DMS 273 (cell line): ENCODE results near the gene AASDH.
A peak's percentile ranks its signal among the peaks of the same experiment; 100 is the strongest.

Experiments
- DNase-seq: peaks from one replicate; lab custom pipeline; 2025; ENCODE audit not compliant: unreplicated experiment; lab: John Stamatoyannopoulos, UW

AASDH gene, protein sequence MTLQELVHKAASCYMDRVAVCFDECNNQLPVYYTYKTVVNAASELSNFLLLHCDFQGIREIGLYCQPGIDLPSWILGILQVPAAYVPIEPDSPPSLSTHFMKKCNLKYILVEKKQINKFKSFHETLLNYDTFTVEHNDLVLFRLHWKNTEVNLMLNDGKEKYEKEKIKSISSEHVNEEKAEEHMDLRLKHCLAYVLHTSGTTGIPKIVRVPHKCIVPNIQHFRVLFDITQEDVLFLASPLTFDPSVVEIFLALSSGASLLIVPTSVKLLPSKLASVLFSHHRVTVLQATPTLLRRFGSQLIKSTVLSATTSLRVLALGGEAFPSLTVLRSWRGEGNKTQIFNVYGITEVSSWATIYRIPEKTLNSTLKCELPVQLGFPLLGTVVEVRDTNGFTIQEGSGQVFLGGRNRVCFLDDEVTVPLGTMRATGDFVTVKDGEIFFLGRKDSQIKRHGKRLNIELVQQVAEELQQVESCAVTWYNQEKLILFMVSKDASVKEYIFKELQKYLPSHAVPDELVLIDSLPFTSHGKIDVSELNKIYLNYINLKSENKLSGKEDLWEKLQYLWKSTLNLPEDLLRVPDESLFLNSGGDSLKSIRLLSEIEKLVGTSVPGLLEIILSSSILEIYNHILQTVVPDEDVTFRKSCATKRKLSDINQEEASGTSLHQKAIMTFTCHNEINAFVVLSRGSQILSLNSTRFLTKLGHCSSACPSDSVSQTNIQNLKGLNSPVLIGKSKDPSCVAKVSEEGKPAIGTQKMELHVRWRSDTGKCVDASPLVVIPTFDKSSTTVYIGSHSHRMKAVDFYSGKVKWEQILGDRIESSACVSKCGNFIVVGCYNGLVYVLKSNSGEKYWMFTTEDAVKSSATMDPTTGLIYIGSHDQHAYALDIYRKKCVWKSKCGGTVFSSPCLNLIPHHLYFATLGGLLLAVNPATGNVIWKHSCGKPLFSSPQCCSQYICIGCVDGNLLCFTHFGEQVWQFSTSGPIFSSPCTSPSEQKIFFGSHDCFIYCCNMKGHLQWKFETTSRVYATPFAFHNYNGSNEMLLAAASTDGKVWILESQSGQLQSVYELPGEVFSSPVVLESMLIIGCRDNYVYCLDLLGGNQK

DNA sequence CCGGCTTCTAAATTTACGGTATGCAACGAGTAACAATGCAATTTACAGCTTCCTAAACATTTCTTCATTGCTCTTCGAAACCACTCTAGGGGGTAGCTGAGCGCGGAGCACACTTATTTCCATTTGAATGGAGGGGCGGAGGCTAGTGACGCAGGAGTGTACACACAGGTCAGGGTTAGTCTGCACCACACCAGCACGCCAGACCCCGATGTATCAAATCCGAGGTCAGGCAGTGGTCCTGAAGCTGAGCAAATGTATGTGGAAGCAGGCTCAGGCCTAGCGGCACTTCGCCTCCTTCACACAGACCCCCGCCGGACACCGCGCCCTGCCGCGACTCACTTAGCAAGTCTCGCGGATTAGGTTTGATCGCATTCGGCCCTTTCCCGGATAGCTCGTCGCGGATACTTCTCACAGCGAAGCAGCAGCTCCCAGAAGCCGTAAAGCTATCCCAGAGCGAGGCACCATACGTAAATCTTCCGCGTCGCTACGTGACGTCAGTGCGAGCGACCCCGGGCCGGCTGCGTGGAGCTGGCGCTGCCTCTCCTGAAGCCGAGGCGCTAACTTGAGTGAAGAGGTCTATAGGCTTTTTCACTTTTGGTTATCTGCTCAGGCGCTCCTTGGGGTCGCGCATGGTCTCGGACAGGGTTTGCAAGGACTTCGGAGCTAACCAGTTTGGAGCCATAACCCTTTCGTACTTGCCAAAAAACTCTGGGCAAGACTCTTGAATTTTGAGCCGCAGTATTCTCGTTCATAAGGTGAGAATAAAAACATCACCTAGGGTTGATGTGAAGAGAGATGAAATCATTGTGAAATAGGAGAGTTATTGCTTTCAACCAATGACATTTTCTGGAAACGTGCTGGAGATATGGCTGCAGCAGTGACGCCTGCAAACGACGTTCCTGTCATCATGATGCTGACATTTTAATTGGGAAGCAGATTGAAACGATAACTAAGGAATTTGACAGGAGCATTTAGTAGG is at the start of gene AASDH:
Gene AASDH (minus strand): TSS at position 469 of the 979 bp plus-strand sequence. CDS start 3,192 bp downstream, outside the sequence.
- DNase-seq, result peak; percentile 95

DNA sequence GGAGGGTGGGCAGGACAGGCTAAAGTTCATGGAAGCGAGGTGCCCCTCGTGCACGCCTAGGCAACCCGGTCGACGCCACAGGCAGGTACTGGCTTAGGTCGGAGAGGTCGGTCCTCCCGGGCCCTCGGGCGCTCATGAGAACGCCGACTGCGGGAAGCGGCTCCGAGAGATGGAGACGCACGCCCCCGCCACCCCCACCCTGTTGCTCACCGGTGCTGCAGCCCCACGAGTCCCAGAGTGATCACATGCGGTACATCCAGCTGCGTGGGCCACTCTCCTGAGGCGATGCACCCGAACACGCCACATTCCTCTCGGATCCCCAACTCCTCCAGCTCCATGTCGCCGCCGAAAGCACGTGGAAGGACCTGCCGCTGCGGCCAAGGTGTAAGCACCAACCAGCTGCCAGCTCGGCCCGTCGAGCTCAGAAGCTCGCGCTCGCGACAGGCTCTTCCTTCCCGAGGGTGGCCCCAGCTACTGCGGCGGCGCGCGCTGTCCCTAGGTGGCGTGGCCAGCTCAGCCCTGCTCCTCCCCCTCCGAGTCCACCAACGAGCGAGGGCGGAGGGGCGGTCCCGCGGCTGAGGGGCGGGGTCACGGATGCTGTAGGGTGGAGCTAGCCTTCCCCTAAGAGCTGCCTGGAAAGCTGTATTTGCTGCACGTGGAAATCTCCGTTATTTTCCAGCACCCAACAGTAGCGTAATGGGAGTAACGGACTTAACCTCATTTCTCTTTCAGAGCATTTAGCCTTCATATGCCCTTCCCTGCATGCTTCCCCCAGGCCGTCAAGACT is 48.0 kb upstream of the AASDH start, which contains the start of gene PPAT:
Gene PPAT (minus strand): TSS at position 476 of the 787 bp plus-strand sequence. CDS start 138 bp downstream, at position 338.
- DNase-seq, result peak; percentile 97

DNA sequence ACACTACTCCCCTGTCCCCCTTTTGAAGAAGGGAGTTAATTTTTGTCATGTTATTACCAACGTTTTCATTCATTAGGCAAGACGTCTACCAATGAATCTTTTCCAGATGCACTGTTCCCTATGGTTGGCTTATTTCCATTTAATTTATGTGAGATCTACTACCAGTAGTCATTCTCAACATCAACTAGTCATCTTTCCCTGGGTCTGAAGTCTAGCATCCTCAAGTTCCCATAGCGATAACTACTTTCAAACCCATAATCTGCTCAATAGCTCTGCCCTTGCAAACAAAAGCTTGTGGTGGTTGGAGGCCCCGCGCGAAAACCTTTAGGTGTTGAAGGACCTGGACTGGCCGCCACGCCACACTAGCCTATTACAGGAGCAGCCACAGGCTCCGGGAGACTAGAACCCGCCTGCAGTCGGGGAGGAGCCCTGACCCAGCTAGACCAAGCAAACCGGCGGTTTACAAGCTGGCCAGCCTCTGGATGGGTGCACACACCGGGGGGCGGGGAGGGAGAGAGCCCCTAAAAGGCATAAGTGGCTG is 47.4 kb upstream of the AASDH start:
- DNase-seq, result peak; percentile 78

- DNase-seq, result no peak
Measured at GRCh38 chr4:56433280-56433679, 46.0 kb upstream of the AASDH start.

DNA sequence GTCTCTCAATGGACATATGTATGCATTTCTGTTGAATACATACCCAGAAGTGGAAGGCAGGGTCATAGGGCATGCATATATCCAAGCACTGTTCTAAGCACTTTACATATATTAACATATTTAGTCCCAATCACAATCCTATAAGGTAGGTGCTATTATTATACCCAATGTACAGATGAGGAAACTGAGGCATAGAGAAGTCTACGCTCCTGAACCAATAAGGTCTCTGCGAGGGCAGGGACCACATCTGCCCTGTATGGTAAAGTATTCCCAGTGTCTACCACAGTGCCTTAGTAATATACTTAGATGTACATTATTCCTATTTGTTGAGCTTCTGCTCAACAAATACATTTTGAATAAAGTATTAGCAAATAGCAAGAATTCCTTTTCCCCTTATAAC is 42.9 kb upstream of the AASDH start:
- DNase-seq, result no peak

GRCh38 chr4:56427179-56427578 is 39.9 kb upstream of the AASDH start:
- DNase-seq, result no peak

- DNase-seq, result no peak
Measured at GRCh38 chr4:56426273-56426672, 39.0 kb upstream of the AASDH start.

GRCh38 chr4:56425518-56425917 is 38.2 kb upstream of the AASDH start:
- DNase-seq, result no peak

GRCh38 chr4:56424697-56425514 is 37.6 kb upstream of the AASDH start:
- DNase-seq, result peak; percentile 38

DNA sequence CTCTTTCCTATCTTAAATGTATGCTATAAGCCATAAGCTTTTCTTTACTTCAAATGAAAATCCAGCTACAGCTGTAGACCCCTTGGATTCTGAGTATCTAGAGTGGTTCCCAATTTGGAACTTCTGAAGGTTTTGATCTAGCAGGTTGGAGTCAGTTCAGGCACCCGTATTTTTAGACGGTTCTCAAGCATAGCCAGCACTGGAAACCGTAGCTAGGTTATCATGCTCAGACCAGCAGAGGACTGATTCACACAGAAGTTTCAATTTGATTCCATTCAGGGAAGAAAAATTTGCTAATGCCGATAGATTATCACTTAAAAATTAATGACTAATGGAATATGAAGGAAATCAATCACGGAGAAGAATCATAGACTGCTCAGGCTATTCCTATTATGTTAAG is 36.9 kb upstream of the AASDH start:
- no peak for DNase-seq

- DNase-seq, result no peak
Measured at GRCh38 chr4:56417396-56417795, 30.1 kb upstream of the AASDH start.

DNA sequence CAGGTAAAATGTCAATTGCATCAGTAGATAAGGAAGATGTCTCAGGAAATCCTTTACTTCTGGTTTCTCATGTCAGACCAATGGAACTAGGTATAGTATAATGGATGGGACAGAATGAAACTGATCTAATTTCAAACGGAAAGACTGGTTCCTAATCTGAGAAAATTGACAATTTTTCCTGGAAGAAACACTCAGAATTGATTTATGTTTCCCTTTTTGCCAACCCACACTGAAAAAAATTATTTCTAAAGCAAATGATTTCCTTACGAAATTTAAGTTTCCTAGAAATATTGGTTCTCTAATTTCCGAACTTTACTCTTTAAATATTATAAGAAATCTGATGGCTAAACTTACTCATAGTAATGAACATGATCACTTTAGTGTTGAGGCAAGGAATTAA is 29.1 kb upstream of the AASDH start:
- no peak for DNase-seq

GRCh38 chr4:56414135-56414670 is 26.9 kb upstream of the AASDH start:
- no peak for DNase-seq

DNA sequence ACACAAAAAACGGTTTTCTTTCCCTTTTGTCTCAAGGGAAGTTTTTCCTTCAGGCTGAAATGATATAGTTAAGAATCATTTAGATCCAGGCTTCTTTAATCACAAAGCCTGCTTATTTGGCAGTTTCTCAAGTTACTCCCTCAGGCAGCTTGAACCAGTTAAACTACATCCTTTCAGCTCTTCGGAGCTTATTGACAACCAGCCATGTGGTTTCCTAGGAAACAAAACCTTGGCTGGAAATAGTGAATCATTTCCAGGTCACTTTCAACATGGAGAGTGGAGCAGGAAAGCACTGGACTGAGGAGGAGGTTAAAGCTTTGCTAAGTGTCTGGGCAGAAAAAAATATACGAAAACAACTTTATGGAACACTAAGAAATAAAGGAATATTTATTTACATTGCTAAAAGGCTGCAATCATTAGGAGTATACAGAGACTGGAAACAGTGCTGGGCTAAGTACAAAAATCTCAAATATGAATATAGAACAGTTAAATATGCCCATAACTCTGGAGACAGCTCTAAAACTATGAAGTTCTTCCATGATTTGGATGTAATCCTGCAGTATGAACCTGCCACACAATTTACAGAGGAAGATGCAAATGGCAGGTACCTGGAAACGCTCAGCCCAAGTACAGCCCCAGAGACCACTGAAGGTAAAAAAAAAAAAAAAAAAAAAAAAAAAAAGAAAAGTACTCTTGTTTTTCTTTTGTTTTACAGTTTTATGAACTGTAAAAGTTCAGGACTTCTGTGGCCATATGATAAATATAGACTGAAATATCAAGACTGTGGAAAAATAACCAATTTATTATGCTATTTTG is 23.2 kb upstream of the AASDH start:
- DNase-seq, result peak; percentile 84

DNA sequence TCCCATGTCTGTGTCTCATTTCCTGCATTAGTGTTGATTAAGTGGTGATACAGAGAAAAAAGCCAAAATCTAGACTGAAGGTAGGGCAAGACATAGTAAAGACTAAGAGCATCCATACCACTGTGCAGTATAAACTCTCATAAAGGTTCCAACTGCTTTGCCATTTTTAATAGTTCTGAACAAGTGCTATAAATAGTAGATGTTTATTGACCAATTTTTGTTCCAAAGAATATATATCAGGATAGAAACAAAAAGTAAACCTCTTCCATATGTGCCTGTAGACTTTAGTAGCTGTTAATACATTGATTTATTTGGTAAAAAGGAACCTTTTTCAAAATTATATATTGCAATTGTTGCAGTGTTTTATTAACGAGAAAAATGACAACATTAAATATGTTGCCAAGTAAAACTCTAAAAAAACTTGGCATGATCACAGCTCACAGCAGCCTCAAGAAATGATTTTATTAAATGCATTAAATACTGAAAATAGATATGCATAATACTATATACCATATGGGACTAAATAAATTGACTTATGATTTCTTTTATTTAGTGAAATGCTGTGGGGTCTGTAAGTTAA is 22.3 kb upstream of the AASDH start:
- DNase-seq, result no peak

DNA sequence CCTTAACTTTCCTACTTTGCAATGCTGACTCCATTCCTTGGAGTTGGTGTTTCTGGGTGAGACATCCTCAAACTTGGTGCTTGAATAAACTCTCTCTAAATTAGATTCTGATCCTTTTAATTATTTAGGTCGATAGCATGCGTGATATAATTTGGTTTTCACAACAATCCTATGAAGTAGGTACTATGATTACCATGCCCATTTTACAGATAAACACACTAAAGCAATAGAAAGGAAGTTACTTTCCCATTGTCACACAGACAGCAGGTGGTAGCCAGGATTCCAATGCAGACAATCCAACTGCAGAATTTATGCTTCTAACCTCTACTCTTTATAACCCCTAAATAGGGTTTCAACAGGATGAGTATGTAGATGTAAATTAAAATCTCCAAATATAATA is 21.7 kb upstream of the AASDH start:
- DNase-seq, result no peak

DNA sequence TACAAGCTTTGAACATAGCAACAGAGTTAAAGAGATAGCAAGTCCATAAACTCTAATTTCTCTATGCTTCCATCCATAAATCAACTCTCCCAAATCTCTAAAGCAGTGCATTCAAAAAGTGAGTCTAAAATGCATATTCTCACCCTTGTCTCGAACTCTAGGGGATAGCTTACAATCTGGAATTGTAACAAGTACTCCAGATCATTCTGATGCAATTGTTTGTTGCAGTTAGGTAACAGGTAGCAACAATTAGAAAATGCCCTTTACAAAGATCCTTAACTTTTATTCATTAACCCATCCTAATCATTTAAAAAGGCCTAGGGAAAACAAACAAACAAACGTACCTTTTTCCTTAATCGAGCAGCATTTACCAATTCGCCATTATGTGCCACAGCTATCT is 18.9 kb upstream of the AASDH start:
- DNase-seq, result no peak
